Activated CD4-positive, alpha-beta T cell treated with anti-CD3 and anti-CD28 coated beads, Interleukin-2, amount 50 U/mL, for 1 hour (primary cell): ENCODE results near the gene FARS2.
"Not testable (repeated sequence)": the region's sequence is repeated elsewhere in the genome, so short reads cannot be mapped to it uniquely, and the experiment has no call there.

Experiments
- DNase-seq: peaks from one replicate; pipeline ENCODE4 v3.0.0-alpha.2; 2020

Gene FARS2

GRCh38 chr6:5776104-5776503 is 514.8 kb downstream of the FARS2 start:
- DNase-seq = no peak

- no peak for DNase-seq
These were observed 515.5 kb downstream of the FARS2 start for GRCh38 chr6:5776706-5777390.

GRCh38 chr6:5778317-5778857 is 517.1 kb downstream of the FARS2 start:
- DNase-seq = no peak

GRCh38 chr6:5778906-5779305 is 517.6 kb downstream of the FARS2 start:
- DNase-seq = no peak

GRCh38 chr6:5781019-5781418 is 519.7 kb downstream of the FARS2 start:
- no peak for DNase-seq

GRCh38 chr6:5781966-5782556 is 520.7 kb downstream of the FARS2 start:
- no peak for DNase-seq

- no peak for DNase-seq
These were observed 521.7 kb downstream of the FARS2 start for GRCh38 chr6:5782783-5783547.

GRCh38 chr6:5783584-5784089 is 522.3 kb downstream of the FARS2 start:
- DNase-seq = no peak

- no peak for DNase-seq
These were observed 523.9 kb downstream of the FARS2 start for GRCh38 chr6:5785249-5785648.

- DNase-seq = no peak
These were observed 525.1 kb downstream of the FARS2 start for GRCh38 chr6:5786321-5786968.

GRCh38 chr6:5786969-5787720 is 525.8 kb downstream of the FARS2 start:
- no peak for DNase-seq

GRCh38 chr6:5789426-5789825 is 528.1 kb downstream of the FARS2 start:
- DNase-seq = not testable (repeated sequence)

GRCh38 chr6:5796555-5796954 is 535.2 kb downstream of the FARS2 start:
- not testable (repeated sequence) for DNase-seq

GRCh38 chr6:5806406-5806805 is 545.1 kb downstream of the FARS2 start:
- not testable (repeated sequence) for DNase-seq

GRCh38 chr6:5809450-5809849 is 548.1 kb downstream of the FARS2 start:
- peak; percentile 6 for DNase-seq

GRCh38 chr6:5811997-5812396 is 550.7 kb downstream of the FARS2 start:
- DNase-seq = no peak

GRCh38 chr6:5813625-5814027 is 552.3 kb downstream of the FARS2 start:
- DNase-seq = no peak

GRCh38 chr6:5814116-5814515 is 552.8 kb downstream of the FARS2 start:
- DNase-seq = no peak

GRCh38 chr6:5814901-5815300 is 553.6 kb downstream of the FARS2 start:
- no peak for DNase-seq

- DNase-seq = no peak
These were observed 556.6 kb downstream of the FARS2 start for GRCh38 chr6:5817869-5818268.

GRCh38 chr6:5818959-5819358 is 557.6 kb downstream of the FARS2 start:
- DNase-seq = no peak
